ENCODE data around the gene VPS37B. TPM values are rescaled to one million over a fixed set of nuclear protein-coding genes. Genes with fewer than 3 reads are reported as not detected.

Gene VPS37B
- polyA plus RNA-seq, 5 donors = 21.1 to 33.0 (median 24.2) TPM

DNA sequence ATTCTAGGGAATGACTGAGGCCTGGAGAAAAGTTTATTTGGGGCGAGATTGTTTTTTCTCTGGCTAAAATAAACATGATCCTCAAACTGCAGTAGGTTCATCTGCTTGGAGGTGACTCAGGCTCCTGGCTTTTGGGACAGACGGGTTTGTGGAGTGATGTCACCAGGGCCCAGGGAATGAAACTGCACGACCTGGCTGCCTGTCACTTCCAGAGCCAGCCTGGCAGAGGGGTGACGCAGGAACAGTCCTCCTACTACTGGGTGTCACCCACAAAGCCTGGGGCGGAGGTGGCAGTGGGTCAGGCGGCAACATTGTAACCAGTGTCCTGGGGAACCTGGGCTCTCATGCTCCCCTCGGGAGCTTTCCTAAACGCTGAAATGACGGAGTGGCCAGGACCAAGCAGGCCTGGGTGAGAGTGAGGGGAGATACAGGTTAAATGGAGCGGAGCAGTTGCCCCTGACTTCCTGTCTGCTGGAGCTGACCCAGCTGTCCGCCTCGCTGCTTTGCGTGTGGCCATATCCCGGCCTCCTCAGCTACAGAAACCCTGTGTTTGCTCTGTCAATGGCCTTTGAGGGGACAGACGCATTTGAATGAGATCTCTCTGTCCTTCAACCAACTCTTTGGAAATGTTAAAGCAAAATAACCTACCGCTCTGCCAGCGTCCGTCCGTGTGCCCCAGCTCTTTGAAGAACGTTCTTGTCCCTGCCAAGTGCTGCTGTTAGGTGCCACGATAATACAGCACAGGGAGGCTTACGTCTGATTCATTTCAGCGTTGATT, 54.2 kb downstream of the VPS37B start:
- no peak for DNase-seq

DNA sequence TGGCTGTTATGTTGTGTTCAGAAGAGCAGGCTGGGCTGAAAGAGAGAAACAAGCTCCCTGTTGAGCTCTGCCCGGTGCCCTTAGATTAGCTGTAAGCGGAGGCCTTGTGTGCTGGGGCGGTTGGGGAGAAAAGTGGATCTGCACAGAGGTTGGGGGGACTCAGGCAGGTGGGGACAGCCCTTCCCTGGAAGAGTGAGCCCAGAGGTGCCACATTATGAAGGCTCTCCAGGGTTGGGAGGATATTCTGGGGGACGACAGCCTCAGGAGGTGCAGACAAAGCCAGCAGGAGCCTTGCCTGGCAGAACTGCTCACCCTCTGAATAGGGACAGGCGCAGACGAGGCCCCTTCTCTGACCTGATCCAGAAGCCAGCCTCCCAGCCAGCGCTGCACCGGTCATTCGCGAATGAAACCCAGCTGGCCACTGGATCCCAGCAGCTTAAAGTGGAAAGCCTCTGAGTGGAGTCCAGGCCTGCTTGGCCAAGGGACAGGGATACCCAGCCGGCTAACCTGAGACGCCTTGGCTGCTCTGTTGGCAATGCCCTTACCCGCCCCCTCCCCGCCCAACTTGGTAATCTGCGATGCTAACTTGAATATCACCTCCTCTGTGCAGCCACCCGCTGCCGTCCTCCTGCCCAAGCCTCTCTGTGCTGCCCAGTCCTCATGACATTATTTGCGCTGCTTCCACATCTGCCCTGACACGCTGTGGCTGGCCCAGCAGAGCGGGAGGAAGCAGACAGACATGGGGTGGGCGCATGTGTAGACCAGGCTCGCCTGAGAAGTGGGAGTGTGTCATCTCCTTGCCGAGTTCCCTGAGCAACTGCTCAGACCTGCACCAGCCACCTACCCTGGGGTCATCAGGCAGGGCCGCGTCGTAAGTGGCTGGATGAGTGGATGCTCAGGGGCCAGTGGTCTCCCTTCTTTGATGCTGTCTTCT, 55.1 kb downstream of the VPS37B start:
- no peak for DNase-seq

DNA sequence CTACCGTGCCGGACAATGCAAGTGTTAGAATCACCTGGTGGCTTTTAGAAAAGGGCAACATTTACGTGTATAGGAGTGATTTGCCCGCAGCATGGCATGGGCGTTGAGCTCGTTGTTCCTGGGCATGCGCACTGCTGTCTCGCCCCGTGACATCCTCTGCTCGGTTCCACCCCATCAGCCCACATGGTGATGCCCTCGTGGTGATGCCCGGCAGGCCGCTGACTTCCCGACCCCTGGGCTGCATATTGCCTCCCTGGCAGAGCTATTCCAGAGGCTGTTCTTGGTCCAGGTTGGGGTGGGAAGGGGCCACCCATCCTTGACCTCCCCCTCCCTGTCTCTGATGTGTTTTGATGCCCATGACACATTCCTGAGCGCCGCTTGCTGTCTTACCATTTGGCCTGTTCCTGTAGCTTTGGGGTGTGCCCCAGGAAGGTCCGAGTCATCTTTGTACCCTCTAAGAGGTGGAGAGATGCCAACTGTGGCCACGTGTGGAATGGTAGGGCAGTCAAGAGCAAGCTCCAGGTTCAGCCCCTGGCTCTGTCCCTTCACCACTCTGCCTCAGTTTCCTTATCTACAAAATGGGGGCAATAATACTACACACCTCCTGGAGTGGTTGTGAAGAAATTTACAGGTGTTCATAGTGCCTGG, 55.9 kb downstream of the VPS37B start:
- DNase-seq = no peak

DNA sequence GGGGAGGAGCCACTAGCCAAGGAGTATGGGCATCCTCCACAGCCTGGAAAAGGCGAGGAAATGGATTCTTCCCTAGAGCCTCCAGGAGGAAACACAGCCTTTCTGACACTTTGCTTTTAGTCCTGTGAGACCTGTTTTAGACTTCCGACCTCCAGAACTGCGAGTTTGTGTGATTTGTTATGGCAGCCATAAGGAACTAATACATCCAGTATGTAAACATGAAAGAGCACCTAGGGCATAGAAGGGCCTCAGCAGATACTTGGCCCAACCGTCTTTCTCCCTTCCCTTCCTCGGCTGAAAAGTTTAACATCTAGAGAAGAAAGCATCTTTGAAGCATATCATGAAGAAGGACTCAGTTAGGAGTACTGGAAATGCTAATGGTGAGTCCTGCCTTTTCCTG, 57.1 kb downstream of the VPS37B start:
- DNase-seq = no peak

DNA sequence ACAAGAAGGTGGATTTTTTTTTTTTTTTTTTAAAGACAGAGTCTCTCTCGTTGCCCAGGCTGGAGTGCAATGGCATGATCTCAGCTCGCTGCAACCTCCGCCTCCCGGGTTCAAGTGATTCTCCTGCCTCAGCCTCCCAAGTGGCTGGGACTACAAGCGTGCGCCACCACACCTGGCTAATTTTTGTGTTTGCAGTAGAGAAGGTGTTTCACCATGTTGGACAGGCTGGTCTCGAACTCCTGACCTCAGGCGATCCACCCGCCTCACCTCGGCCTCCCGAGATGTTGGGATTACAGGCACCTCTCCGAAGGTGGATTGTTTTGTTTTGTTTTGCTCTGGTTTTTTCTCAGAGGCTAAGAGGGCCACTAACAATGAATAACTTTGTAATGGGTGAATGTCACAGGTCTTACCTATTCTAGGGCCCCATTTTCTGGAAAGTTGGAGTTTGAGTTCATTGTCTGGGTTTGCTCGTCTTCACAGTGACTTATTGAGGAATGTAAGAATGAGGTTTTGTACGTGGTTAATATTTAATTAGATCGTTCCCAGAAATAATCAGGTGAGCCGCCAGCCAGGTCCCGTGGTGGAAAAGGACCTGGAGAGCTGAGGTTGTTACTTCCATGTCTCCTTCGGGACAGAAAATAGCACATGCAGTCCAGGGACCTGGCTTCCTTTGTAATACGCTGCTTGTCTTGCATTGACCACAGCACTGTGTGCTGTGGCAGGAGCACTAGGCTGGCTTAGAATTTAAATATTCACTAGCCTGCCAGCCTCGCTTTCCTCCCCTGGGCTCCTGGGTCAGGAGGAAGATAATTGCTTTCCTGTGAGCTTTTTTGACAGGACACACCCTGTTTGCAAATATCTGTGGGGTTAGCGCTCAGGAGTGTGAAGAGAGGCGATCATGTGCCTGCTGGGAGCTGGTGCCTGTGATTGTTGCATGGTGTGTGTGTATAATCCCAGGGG, 58.3 kb downstream of the VPS37B start:
- no peak for DNase-seq

DNA sequence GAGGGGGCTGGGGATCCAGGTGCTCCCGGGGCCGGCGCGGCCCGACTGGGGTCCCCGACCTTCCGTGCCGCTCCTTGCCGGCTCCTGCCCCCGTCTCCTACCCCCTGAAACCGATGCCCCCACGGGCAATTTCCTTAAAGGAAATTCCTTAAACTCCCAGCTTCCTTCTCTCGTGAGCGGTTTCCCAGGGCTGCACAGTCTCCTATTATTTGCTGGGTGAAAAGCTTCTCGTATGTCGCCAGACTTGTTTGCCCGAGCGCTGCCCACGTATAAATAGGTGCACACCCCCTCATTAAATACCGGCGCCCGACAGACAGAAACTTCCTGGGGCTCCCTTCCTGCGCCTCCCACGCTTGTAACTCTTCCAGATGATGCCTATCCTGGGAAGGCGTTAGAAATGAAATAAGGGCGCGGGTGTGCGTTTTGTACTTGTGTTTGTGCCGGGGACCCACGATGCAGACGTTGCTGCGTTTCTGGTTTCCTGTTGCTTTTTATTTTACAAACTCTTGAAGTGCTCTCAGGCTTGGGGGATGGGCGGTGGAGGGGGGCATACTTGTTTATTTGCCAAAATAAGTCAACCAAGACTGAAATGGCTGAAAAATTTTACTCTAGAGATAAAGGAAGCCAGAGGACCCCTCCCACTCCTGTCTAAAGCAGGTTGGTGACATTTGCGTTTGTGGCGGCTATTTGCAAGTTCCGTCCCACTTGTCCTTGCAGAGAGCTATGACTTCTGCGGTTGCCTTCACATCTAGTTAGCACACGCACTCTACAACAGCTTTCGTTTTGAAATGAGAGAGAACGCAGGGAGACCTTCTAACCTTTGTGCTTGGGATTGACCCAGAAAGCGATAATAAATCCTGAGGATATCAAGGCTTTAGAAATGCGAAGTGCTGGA, 59.6 kb downstream of the VPS37B start:
- DNase-seq = no peak

DNA sequence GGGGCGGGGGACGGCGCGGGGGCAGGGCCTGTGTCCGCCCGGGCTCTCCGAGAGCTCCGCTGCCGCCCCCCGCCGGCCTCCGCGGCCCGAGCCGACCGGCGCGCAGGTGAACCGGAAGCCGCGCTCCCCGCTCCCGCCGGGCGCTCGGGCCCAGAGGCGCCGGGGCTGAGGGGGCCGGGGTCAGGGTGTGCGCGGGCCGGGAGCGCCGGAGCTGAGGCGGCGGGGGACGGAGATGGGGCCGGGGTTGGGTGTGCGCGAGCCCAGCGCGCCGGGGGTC, 60.2 kb downstream of the VPS37B start:
- DNase-seq = no peak

GRCh38 chr12:122834921-122835749, 60.8 kb downstream of the VPS37B start, which contains the start of gene HIP1R:
TSS of gene HIP1R (plus strand) at chr12:122835457. CDS start at chr12:122835551, 94 bp downstream.
- no peak for DNase-seq

DNA sequence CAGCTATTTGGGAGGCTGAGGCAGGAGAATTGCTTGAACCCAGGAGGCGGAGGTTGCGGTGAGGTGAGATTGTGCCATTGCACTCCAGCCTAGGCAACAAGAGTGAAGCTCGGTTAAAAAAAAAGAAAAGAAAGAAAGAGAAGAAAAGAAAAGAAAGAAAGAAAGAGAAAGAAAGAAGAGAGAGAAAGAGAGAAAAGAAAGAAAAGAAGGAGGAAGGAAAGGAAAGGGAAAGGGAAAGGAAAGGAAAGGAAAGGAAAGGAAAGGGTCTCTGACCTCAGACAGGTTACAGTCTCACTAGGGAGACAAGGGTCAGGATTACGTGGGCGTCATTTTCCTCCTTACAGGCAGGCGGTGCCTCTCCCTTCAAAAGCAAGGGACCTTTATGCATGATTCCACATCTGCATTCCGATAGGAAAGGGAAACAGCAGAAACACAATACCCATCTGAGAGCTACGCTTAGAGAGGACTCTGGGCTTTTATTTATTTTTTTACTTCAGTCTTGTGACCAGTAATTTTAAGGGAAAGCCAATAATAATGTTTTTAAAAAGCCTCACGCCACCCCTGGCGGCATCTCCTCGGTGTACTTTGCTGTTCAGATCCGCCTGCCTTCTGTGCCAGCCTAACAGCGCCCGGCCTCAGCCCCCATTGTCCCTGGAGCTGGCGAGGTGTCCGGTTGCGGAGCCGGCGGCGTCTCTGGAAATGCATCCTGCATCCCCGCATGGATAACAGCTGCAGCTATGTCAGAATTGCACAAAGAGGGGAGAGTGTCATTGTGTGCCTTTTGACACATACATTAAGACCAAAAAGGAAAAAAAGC, 61.6 kb downstream of the VPS37B start:
- DNase-seq = no peak

DNA sequence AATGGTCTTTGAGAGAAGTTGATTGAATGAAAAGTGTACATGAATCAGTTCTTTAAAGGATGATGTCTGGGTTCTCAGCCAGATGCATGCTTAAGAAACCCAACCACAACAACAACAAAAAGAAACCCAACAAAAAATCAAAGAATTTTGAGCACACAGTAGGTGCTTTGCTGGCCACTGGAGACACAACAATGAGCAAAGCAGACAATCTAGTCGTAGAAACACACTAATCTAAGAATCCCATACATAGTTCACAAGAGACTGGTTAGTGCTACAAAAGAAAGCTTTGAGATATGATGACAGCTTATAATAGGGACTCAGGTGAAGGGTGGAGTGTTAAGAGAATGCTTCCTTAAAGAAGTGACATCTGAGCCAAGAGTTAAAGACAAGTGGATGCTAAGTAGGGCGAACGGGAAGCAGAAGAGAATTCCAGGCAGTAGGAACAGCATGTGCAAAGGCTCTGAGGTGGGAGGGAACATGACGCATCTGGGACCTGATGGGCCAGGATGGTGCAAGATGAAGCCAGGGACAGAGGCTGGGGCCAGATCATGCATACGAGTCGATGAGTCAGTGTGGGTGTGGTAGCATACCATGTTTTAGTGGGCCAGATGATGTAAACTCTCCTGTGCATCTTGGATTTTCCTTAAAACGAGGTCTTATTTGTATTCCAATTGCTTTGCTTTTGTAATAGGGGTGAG, 65.3 kb downstream of the VPS37B start:
- DNase-seq = no peak

DNA sequence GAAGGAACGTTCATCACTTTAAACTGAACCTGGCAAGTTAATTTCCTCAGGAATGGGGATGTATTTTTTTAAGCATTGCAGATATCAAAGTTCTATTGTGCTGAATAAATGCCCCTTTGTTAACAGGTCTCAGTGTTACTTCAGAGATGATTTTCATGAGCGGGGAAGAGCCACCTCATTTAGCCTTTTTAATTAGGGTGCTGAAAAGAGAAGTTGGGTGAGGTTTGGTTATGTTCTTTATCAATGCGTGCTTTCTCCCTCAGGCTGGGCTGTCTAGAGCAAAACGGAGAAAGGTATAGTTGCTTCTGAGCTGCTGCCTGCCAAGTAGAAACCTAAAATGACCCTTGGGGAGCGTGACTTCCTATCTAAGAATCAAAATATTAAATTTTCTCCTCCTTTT, 68.7 kb downstream of the VPS37B start:
- no peak for DNase-seq

DNA sequence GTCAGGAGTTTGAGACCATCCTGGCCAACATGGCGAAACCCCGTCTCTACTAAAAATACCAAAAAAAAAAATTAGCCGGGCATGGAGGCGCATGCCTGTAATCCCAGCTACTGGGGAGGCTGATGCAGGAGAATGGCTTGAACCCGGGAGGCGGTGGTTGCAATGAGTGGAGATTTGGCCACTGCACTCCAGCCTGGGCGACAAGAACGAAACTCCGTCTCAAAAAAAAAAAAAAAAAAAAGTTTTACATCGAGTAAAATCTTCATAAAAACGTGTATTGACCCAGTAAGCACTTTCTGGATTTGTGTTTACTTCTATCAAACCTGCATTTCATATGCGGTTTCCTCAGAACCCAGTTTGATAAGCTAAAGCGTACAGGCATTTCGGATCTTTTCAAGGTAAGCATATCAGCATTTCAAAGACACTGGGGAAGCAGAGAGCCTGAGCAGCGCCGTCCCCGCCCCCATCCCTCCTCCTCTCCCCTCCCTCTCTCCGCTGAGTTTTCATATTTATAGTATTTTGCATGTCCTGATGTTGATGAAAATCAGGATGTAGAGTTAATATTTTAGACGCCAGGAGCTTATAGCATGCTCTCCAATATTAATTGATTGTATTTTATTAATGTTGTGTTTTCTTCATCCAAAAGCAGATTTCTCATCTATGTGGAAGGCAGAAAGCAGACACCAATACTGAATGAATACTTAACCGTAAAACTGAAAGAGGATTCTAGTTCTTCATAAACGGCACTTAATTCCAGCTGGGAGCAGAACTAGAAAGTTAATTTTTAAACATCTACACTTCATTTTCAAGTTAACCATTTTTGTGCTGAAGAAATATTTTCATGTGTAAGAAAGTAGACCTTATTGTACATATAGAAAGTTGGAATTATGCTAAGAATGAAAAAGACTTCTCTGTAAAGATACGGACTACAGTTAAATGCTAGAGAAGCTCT, 69.9 kb downstream of the VPS37B start:
- DNase-seq = no peak

- no peak for DNase-seq
These were observed 72.5 kb downstream of the VPS37B start for GRCh38 chr12:122823429-122823828.

DNA sequence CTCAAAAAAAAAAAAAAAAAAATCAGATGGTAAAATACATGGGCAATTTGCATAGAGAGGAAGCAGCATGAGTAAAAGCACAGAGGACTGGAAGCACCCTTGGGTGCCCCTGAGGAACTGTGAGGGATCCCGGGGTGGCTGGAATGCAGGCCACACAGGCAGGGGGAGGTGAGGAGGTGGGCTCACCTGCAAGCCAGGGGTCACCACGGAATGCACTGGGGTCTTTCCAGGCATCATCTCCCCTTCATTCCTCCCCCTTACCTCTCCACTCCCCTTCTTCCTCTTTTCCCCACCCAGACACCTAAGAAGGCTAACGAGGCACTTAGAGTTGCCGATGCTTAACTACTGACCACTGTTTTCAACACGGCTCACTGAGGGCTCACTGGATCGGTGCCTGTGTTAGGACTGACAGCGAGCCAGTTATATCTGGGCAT, 75.1 kb downstream of the VPS37B start:
- DNase-seq = no peak

DNA sequence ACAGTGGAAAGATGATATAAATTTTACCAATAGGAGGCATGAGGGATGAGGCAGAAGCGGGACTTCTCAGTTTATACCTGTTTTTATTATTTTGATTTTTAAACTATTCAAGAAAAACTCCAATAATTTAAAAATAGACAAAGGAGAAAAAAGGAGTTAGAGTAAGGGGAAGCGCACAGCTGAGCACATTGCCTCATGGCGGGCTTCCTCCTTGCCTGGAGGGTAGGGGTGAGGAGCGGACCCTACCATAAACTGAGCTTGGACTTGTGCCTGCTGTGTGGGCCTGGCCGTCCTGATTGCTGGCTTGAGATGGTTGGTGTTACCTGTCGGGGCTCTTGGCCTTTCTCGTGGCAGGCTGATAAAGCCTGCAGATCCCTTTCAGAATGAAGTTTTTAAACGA, 75.8 kb downstream of the VPS37B start:
- DNase-seq = no peak

DNA sequence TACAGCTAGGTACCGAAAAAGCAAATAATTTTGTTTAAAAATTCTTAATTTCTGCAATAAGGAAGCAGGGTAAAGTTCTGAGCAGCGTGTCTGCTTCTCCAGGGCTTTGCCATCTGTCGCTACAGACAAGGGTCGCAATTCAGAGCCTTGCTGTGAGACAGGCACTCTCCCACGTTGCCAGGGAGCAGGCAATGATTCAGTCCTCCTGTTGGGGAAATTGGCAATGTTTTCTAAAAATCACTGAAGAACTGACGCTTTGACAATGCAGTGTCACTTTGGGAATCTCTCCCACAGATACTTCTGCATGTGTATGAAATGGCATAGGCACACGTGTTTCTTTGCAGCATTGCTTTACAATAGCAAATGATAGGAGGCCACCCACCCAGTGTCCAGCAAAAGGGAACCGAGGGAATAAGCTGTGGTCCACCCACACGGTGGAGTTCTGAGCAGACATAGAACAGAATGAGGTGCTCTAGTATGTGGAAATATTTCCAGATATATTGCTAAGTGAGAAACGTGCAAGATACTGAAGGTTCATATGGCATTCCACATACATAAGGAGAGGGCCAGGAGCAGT, 76.6 kb downstream of the VPS37B start:
- DNase-seq = no peak
